Right lobe of liver (tissue), 4 donors: ENCODE results near the gene RPL31.

Experiments
- POLR2A ChIP-seq: fragments of 450-650 bp; IDR thresholded peaks from one replicate; pipeline ENCODE4 v1.6.1; 2017; ENCODE audit warnings: antibody characterized with exemption, mild to moderate bottlenecking
- TF ChIP-seq, protein P1 (sequence below), 4 donors: fragments of 200-600 bp in 3 of 4; fragments of 450-650 bp in 1 of 4; IDR thresholded peaks; one replicate each; pipeline versions ENCODE4 v1.5.1 to v1.8.0; 2016 to 2022; ENCODE audit warnings: antibody characterized with exemption in 4 of 4, mild to moderate bottlenecking in 2 of 4
- donor health status: DM: no; HTN: no; CAD: no.
- donor health status: DM: no; HTN: no; CAD: no.
- donor health status: DM: no; HTN: yes; CAD: no.

DNA sequence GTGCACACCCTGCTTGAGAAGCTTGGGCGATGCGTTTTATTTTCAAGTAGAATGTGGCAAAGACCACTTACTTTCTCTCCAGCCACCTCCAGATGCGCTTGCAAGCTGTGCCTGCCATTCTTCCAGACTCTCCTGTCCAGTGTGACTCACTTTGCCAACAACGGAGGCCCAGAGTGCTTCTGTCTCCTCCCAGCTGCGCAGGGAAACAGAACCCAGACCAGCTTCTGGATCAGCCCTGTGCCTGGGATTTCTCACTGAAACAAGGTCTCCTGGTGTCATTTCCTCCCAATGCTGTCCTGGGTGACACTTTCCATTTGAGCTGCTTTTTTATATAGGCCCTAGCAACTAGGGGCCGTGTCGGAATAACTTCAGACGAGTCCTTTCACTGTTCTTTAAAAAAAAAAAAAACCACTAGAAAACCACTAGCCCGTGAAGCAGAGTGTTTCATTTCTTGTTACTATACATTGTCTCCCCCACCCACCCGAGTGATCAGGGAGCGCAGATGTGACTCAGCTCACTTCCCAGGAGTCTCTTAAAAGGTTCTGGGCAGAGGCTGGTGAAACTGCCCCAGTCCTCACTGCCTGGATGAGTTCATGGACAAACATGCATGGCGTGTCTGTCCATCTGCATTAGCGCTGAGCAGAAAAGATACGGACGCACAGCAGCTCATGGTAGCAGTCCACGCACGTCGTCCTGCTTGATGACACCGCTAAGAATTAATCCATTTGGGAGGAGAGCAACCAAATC lies 25.3 kb upstream of the RPL31 start:
- TF ChIP-seq, protein P1, sequence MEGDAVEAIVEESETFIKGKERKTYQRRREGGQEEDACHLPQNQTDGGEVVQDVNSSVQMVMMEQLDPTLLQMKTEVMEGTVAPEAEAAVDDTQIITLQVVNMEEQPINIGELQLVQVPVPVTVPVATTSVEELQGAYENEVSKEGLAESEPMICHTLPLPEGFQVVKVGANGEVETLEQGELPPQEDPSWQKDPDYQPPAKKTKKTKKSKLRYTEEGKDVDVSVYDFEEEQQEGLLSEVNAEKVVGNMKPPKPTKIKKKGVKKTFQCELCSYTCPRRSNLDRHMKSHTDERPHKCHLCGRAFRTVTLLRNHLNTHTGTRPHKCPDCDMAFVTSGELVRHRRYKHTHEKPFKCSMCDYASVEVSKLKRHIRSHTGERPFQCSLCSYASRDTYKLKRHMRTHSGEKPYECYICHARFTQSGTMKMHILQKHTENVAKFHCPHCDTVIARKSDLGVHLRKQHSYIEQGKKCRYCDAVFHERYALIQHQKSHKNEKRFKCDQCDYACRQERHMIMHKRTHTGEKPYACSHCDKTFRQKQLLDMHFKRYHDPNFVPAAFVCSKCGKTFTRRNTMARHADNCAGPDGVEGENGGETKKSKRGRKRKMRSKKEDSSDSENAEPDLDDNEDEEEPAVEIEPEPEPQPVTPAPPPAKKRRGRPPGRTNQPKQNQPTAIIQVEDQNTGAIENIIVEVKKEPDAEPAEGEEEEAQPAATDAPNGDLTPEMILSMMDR (IDR thresholded peaks at IDR 0.05): no peak
- TF ChIP-seq POLR2A: no peak
